MM.1S (cell line): ENCODE measurements around the gene GPR107.

ENCODE experiments used
- EZH2 ChIP-seq: fragments of 300-600 bp; sonication (generic); optimal IDR thresholded peaks from 2 replicates; pipeline ENCODE3; 2017; ENCODE audit warnings: low read depth, mild to moderate bottlenecking, antibody characterized with exemption, low read length, mixed read lengths
- EZH2phosphoT487 ChIP-seq: fragments of 300-600 bp; sonication (generic); IDR thresholded peaks from 2 replicates; pipeline ENCODE4 v1.6.1; 2018; ENCODE audit warnings: antibody characterized with exemption, low read length
- TF ChIP-seq, protein P1 (sequence below): fragments of 300-600 bp; sonication (generic); IDR thresholded peaks from 2 replicates; pipeline ENCODE4 v1.5.1; 2016; ENCODE audit warnings: antibody characterized with exemption, low read length, mixed read lengths

DNA sequence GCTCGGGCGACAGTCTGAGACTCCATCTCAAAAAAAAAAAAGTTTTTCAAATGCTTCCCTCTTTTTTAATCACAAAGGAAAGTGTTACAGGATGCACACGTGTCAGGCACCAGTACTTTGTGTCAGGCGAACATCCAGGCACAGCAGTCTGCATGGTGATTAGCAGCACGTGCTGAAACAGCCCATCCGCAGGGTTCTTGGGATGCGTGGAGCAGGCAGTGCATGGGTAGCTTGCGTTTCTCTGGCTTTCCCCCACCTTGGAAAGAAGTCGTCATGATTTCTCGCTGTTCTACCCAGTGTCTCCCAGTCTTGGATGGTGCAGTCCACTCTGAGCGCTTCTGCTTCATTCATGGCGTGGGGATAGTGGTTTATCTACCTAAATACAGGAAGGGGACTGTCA lies 35.4 kb downstream of the GPR107 start:
- TF ChIP-seq, protein P1, sequence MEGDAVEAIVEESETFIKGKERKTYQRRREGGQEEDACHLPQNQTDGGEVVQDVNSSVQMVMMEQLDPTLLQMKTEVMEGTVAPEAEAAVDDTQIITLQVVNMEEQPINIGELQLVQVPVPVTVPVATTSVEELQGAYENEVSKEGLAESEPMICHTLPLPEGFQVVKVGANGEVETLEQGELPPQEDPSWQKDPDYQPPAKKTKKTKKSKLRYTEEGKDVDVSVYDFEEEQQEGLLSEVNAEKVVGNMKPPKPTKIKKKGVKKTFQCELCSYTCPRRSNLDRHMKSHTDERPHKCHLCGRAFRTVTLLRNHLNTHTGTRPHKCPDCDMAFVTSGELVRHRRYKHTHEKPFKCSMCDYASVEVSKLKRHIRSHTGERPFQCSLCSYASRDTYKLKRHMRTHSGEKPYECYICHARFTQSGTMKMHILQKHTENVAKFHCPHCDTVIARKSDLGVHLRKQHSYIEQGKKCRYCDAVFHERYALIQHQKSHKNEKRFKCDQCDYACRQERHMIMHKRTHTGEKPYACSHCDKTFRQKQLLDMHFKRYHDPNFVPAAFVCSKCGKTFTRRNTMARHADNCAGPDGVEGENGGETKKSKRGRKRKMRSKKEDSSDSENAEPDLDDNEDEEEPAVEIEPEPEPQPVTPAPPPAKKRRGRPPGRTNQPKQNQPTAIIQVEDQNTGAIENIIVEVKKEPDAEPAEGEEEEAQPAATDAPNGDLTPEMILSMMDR: no peak
- no peak for TF ChIP-seq EZH2
- TF ChIP-seq EZH2phosphoT487: no peak
